Parathyroid adenoma (tissue), 2 donors: ENCODE measurements around the gene TYW1B.
"Not testable (repeated sequence)": the region's sequence is repeated elsewhere in the genome, so short reads cannot be mapped to it uniquely, and the experiment has no call there.

Source experiments
- H2AFZ ChIP-seq: fragments of 300-600 bp; sonication (generic); one replicate; pipeline ENCODE4 v1.7.0; 2017; ENCODE audit warnings: antibody characterized with exemption, mild to moderate bottlenecking
- H3K27ac ChIP-seq: fragments of 300-600 bp; sonication (generic); one replicate; pipeline ENCODE4 v1.7.0; 2017
- H3K27me3 ChIP-seq: fragments of 300-600 bp; sonication (generic); one replicate; pipeline ENCODE4 v1.7.0; 2017; ENCODE audit warnings: low read length; ENCODE audit not compliant: control insufficient read depth, insufficient read depth
- H3K36me3 ChIP-seq: fragments of 300-600 bp; sonication (generic); one replicate; pipeline ENCODE4 v1.7.0; 2017; ENCODE audit warnings: low read length; ENCODE audit not compliant: control insufficient read depth, insufficient read depth
- H3K4me1 ChIP-seq: fragments of 300-600 bp; sonication (generic); one replicate; pipeline ENCODE4 v1.7.0; 2017; ENCODE audit warnings: control low read depth
- H3K4me2 ChIP-seq: fragments of 300-600 bp; sonication (generic); one replicate; pipeline ENCODE4 v1.7.0; 2017; ENCODE audit warnings: low read length
- H3K4me3 ChIP-seq: fragments of 300-600 bp; sonication (generic); one replicate; pipeline ENCODE4 v1.7.0; 2017; ENCODE audit warnings: low read depth, low read length
- H3K79me2 ChIP-seq: fragments of 300-600 bp; sonication (generic); one replicate; pipeline ENCODE4 v1.7.0; 2017; ENCODE audit warnings: control low read depth
- H3K9ac ChIP-seq: fragments of 300-600 bp; sonication (generic); one replicate; pipeline ENCODE4 v1.7.0; 2017; ENCODE audit warnings: mild to moderate bottlenecking
- H3K9me3 ChIP-seq: fragments of 300-600 bp; sonication (generic); one replicate; pipeline ENCODE4 v1.7.0; 2017; ENCODE audit warnings: low read length; ENCODE audit not compliant: control insufficient read depth
- CTCF ChIP-seq: fragments of 300-600 bp; sonication (generic); IDR thresholded peaks from one replicate; pipeline ENCODE4 v1.7.0; 2017; ENCODE audit warnings: antibody characterized with exemption, mild to moderate bottlenecking
- donor health status: primary hyperparathyroidism.

TYW1B gene

DNA sequence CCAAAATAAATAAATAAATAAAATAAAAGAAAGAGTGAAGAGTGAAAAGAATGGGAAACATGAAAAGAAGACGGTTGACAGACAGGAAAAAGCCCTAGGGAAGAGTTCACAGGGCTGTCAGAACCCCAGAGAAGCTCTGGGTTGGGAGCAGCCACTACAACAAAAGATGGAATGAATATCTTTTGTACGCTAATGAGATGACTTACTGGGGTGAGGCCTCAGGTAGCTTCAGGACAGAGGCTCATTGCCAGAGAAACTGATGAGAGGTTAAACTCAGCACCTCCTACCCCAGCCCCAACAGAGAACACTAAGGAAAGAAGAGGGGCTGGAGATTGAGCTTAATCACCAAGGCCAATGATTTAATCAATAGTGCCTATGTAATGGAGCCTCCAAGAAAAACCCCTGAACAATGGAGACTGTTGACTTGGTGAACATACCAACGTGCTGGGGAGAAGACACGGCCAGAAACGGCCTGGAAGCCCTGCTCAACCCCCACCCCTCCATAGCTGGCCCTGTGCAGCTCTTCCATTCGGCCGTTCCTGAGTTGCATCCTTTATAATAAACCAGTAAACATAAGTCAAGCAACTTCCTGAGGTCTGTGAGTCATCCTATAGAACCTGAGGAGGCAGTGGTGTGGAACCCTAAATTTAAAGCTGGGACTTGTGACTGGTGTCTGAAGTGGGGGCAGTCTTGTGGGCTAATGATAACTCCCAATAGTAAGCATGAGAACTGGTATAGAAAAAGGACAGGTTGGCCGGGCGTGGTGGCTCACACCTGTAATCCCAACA is 11.4 kb downstream of the TYW1B start:
- H2AFZ ChIP-seq, H3K27me3 ChIP-seq, H3K9me3 ChIP-seq, H3K27ac ChIP-seq, H3K4me2 ChIP-seq, H3K36me3 ChIP-seq, H3K9ac ChIP-seq, H3K4me3 ChIP-seq, H3K4me1 ChIP-seq: not testable (repeated sequence)
- H3K79me2 ChIP-seq, result peaks cover 15% of the 10 kb centered on the region

GRCh38 chr7:72810437-72810836 is 17.6 kb downstream of the TYW1B start:
- H3K36me3 ChIP-seq, H3K27me3 ChIP-seq, H3K9ac ChIP-seq, H3K9me3 ChIP-seq, H3K27ac ChIP-seq, H3K4me3 ChIP-seq, H2AFZ ChIP-seq, H3K4me1 ChIP-seq, H3K4me2 ChIP-seq, H3K79me2 ChIP-seq: not testable (repeated sequence)

GRCh38 chr7:72808511-72808910 is 19.5 kb downstream of the TYW1B start:
- H3K4me1 ChIP-seq, H2AFZ ChIP-seq, H3K79me2 ChIP-seq, H3K9ac ChIP-seq, H3K9me3 ChIP-seq, H3K27me3 ChIP-seq, H3K4me2 ChIP-seq, H3K4me3 ChIP-seq, H3K27ac ChIP-seq, H3K36me3 ChIP-seq: not testable (repeated sequence)

DNA sequence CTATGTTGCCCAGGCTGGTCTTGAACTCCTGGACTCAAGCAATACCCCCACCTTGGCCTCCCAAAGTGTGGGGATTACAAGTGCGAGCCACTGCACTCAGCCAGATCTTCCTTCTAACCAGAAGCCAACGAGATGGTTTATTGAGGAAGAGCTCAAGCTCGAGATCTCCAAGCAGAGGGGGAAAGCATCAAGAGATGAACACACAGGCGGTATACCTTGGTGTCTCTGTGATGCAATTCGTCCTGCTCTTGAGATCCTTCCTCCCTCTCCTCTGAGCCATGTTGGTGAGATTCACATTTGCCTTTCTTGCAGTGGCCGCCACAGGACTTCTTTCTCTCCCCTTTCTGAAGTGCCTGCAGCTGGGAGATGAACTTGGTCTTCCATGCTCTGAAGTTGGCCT is 21.1 kb downstream of the TYW1B start:
- not testable (repeated sequence) for H3K4me3 ChIP-seq, H3K36me3 ChIP-seq, H2AFZ ChIP-seq, H3K79me2 ChIP-seq, H3K27ac ChIP-seq, H3K27me3 ChIP-seq, H3K9me3 ChIP-seq, H3K4me1 ChIP-seq, H3K4me2 ChIP-seq, H3K9ac ChIP-seq

- Histone ChIP-seq H3K4me2 (no peak overlapping the region), H3K27ac (no peak overlapping the region), H3K4me3 (no peak overlapping the region), H3K9ac (no peak overlapping the region), H3K4me1 (no peaks in the 10 kb centered on the region), H3K36me3 (no peaks in the 10 kb centered on the region), H3K9me3 (no peaks in the 10 kb centered on the region), H2AFZ (no peak overlapping the region), H3K27me3 (no peaks in the 10 kb centered on the region), H3K79me2 (no peaks in the 10 kb centered on the region)
- no peak for TF ChIP-seq CTCF
Observed at GRCh38 chr7:72805526-72806494, 22.2 kb downstream of the TYW1B start.

- not testable (repeated sequence) for H3K4me1 ChIP-seq, H3K27ac ChIP-seq, H3K27me3 ChIP-seq, H3K9me3 ChIP-seq, H3K4me2 ChIP-seq, H2AFZ ChIP-seq, H3K9ac ChIP-seq, H3K79me2 ChIP-seq, H3K4me3 ChIP-seq, H3K36me3 ChIP-seq
Observed at GRCh38 chr7:72803778-72804177, 24.2 kb downstream of the TYW1B start.

GRCh38 chr7:72801564-72801963 is 26.4 kb downstream of the TYW1B start:
- not testable (repeated sequence) for H3K9me3 ChIP-seq, H3K4me3 ChIP-seq, H3K27me3 ChIP-seq, H3K4me2 ChIP-seq, H3K36me3 ChIP-seq, H2AFZ ChIP-seq, H3K79me2 ChIP-seq, H3K27ac ChIP-seq, H3K9ac ChIP-seq, H3K4me1 ChIP-seq

GRCh38 chr7:72795401-72795800 is 32.6 kb downstream of the TYW1B start:
- not testable (repeated sequence) for H3K4me2 ChIP-seq, H2AFZ ChIP-seq, H3K79me2 ChIP-seq, H3K4me3 ChIP-seq, H3K9me3 ChIP-seq, H3K27me3 ChIP-seq, H3K9ac ChIP-seq, H3K27ac ChIP-seq, H3K36me3 ChIP-seq, H3K4me1 ChIP-seq
